Adrenal gland (tissue), 5 donors: Measurements from ENCODE around the gene PEX6.
"Not testable (repeated sequence)": the region's sequence is repeated elsewhere in the genome, so short reads cannot be mapped to it uniquely, and the experiment has no call there.

ENCODE experiments used
- CTCF ChIP-seq, 6 experiments: fragments of 450-650 bp in 4 of 6; fragments of 200-600 bp in 2 of 6; sonication (generic) in 1 of 6; IDR thresholded peaks; 1 replicate in 5 of 6; 2 replicates in 1 of 6; pipeline versions ENCODE4 v1.5.1 to v1.8.0; 2016 to 2021; ENCODE audit warnings: antibody characterized with exemption in 6 of 6, mild to moderate bottlenecking in 2 of 6, moderate library complexity in 1 of 6
- POLR2A ChIP-seq, 2 donors: fragments of 450-650 bp; IDR thresholded peaks; one replicate each; pipeline ENCODE4 v1.6.1; 2017; ENCODE audit warnings: antibody characterized with exemption in 2 of 2, mild to moderate bottlenecking in 2 of 2, moderate library complexity in 1 of 2
- donor health status: DM: no; HTN: no; CAD: no.

- TF ChIP-seq CTCF, POLR2A (IDR thresholded peaks at IDR 0.05): not testable (repeated sequence)
These were observed 19.2 kb upstream of the PEX6 start for GRCh38 chr6:42998205-42998604.
